H1 (cell line): Measurements from ENCODE around the gene EPS8L1. TPM values are rescaled to one million over a fixed set of nuclear protein-coding genes. Genes with fewer than 3 reads are reported as not detected.

Experiments used
- CTCF ChIA-PET: fragments of 300-600 bp; sonication (Branson Sonifier 250); formaldehyde crosslinking; loops from one replicate; lab custom pipeline; 2021; ENCODE audit not compliant: partially characterized antibody; lab: Charles Lee
- POLR2A ChIA-PET: fragments of 300-600 bp; sonication (Branson Sonifier 250); formaldehyde crosslinking; loops from one replicate; lab custom pipeline; 2021; ENCODE audit warnings: inconsistent platforms; ENCODE audit not compliant: partially characterized antibody; lab: Charles Lee
- DNase-seq, 2 experiments: peaks; one replicate each; pipeline versions ENCODE4 v3.0.0 to v3.0.0-alpha.2; 2010 to 2022; ENCODE audit warnings: low spot score in 2 of 2, low read depth in 1 of 2, mixed read lengths in 1 of 2
- FAIRE-seq: peaks from 2 replicates; lab custom pipeline; 2011; peaks lifted over from hg19 to GRCh38; lab: Jason Lieb, UNC
- H2AFZ ChIP-seq: 2 replicates; pipeline ENCODE4 v1.8.1; 2012; ENCODE audit warnings: low read length, inconsistent platforms
- H2AK5ac ChIP-seq: 2 replicates; pipeline ENCODE4 v1.6.1; 2013; ENCODE audit warnings: low read depth, low read length
- H2BK120ac ChIP-seq: replicated peaks from 2 replicates; pipeline ENCODE3; 2013; ENCODE audit warnings: low read depth, low read length, inconsistent platforms
- H2BK12ac ChIP-seq: 2 replicates; pipeline ENCODE4 v1.6.1; 2013; ENCODE audit warnings: low read depth, low read length
- H2BK15ac ChIP-seq: 2 replicates; pipeline ENCODE4 v1.6.1; 2013; ENCODE audit warnings: low read length
- H2BK20ac ChIP-seq: 2 replicates; pipeline ENCODE4 v1.6.1; 2013; ENCODE audit warnings: low read length
- H2BK5ac ChIP-seq: 2 replicates; pipeline ENCODE4 v1.6.1; 2013; ENCODE audit warnings: low read depth, low read length
- H3K14ac ChIP-seq: 2 replicates; pipeline ENCODE4 v1.6.1; 2013; ENCODE audit warnings: inconsistent platforms; ENCODE audit not compliant: insufficient read length
- H3K18ac ChIP-seq: 2 replicates; pipeline ENCODE4 v1.6.1; 2013; ENCODE audit warnings: low read length; ENCODE audit errors: extremely low read depth
- H3K23ac ChIP-seq: 2 replicates; pipeline ENCODE4 v1.6.1; 2013; ENCODE audit warnings: inconsistent platforms; ENCODE audit not compliant: insufficient read length
- H3K23me2 ChIP-seq: 2 replicates; pipeline ENCODE4 v1.6.1; 2013; ENCODE audit warnings: low read depth, low read length
- H3K27ac ChIP-seq: 2 replicates; pipeline ENCODE4 v1.6.1; 2011; ENCODE audit warnings: low read depth, low read length, inconsistent platforms
- H3K27me3 ChIP-seq, 4 experiments: replicated peaks in 1 of 4; 1 replicate in 1 of 4; 2 replicates in 3 of 4; pipeline versions ENCODE4 v1.6.1 to v1.8.1; 2011 to 2013; ENCODE audit warnings: low read length in 3 of 4, mild to moderate bottlenecking in 3 of 4, inconsistent platforms in 2 of 4, mixed read lengths in 2 of 4, moderate library complexity in 1 of 4; ENCODE audit not compliant: control insufficient read depth in 3 of 4, insufficient read depth in 3 of 4; ENCODE audit errors: extremely low read depth in 1 of 4
- H3K36me3 ChIP-seq, 4 experiments: 2 replicates each; pipeline versions ENCODE4 v1.6.1 to v1.8.1; 2011 to 2013; ENCODE audit warnings: mild to moderate bottlenecking in 4 of 4, low read length in 3 of 4, moderate library complexity in 2 of 4, control low read depth in 1 of 4, inconsistent platforms in 1 of 4; ENCODE audit not compliant: insufficient read depth in 4 of 4, control insufficient read depth in 2 of 4
- H3K4ac ChIP-seq: replicated peaks from 2 replicates; pipeline ENCODE3; 2013; ENCODE audit warnings: low read length, low read depth, mixed read lengths, inconsistent platforms; ENCODE audit not compliant: insufficient read length
- H3K4me1 ChIP-seq, 4 experiments: replicated peaks in 1 of 4; 1 replicate in 1 of 4; 2 replicates in 3 of 4; pipeline versions ENCODE4 v1.6.1 to v1.8.1; 2011 to 2013; ENCODE audit warnings: low read length in 3 of 4, inconsistent platforms in 2 of 4, mixed read lengths in 1 of 4; ENCODE audit not compliant: insufficient read depth in 4 of 4, control insufficient read depth in 3 of 4
- H3K4me2 ChIP-seq, 2 experiments: 2 replicates each; pipeline versions ENCODE4 v1.6.1 to v1.8.1; 2011 to 2013; ENCODE audit warnings: low read depth in 2 of 2, low read length in 2 of 2, control low read depth in 1 of 2, inconsistent platforms in 1 of 2, mild to moderate bottlenecking in 1 of 2; ENCODE audit not compliant: insufficient read depth in 1 of 2
- H3K4me3 ChIP-seq, 4 experiments: fragments of 200-600, 300-600 bp in 1 of 4; sonication (generic), shearing (Covaris generic), sonication (Bioruptor Twin) in 1 of 4; 2 replicates each; pipeline versions ENCODE4 v1.5.1 to v1.8.1; 2011 to 2016; ENCODE audit warnings: low read length in 4 of 4, low read depth in 3 of 4, control low read depth in 2 of 4, inconsistent platforms in 2 of 4, mild to moderate bottlenecking in 2 of 4, mixed read lengths in 1 of 4, moderate library complexity in 1 of 4; ENCODE audit not compliant: insufficient read depth in 2 of 4; ENCODE audit errors: extremely low read depth in 1 of 4
- H3K56ac ChIP-seq: replicated peaks from 2 replicates; pipeline ENCODE3; 2013; ENCODE audit warnings: low read depth, mild to moderate bottlenecking, mixed read lengths, low read length, inconsistent platforms; ENCODE audit not compliant: insufficient read length
- H3K79me1 ChIP-seq: 2 replicates; pipeline ENCODE4 v1.6.1; 2013; ENCODE audit warnings: low read depth, low read length, control low read depth
- H3K79me2 ChIP-seq, 2 experiments: 2 replicates each; pipeline versions ENCODE4 v1.6.1 to v1.8.1; 2012 to 2013; ENCODE audit warnings: low read length in 2 of 2, mild to moderate bottlenecking in 2 of 2, inconsistent platforms in 1 of 2; ENCODE audit not compliant: insufficient read depth in 2 of 2, control insufficient read depth in 1 of 2
- H3K9ac ChIP-seq, 4 experiments: replicated peaks in 1 of 4; 1 replicate in 1 of 4; 2 replicates in 3 of 4; pipeline versions ENCODE4 v1.6.1 to v1.8.1; 2011 to 2013; ENCODE audit warnings: low read depth in 3 of 4, low read length in 3 of 4, control low read depth in 2 of 4, mild to moderate bottlenecking in 2 of 4, moderate library complexity in 2 of 4, inconsistent platforms in 1 of 4; ENCODE audit errors: extremely low read depth in 1 of 4
- H3K9me3 ChIP-seq, 2 experiments: 2 replicates each; pipeline versions ENCODE4 v1.6.1 to v1.8.1; 2012 to 2013; ENCODE audit warnings: mild to moderate bottlenecking in 2 of 2, moderate library complexity in 2 of 2, control low read depth in 1 of 2, inconsistent platforms in 1 of 2, low read depth in 1 of 2, low read length in 1 of 2, mixed read lengths in 1 of 2; ENCODE audit not compliant: insufficient read depth in 2 of 2
- H4K20me1 ChIP-seq, 2 experiments: replicated peaks in 1 of 2; 2 replicates each; pipeline versions ENCODE3 to v1.8.1; 2011 to 2013; ENCODE audit warnings: inconsistent platforms in 2 of 2, low read length in 2 of 2, mild to moderate bottlenecking in 1 of 2; ENCODE audit not compliant: insufficient read depth in 2 of 2, control insufficient read depth in 1 of 2
- H4K5ac ChIP-seq: 2 replicates; pipeline ENCODE4 v1.6.1; 2013; ENCODE audit warnings: low read length, low read depth, mixed read lengths, inconsistent platforms; ENCODE audit not compliant: insufficient read length
- H4K8ac ChIP-seq: 2 replicates; pipeline ENCODE4 v1.8.0; 2013; ENCODE audit warnings: mild to moderate bottlenecking, moderate library complexity, low read length, inconsistent platforms; ENCODE audit not compliant: insufficient read depth; ENCODE audit errors: extremely low read depth
- H4K91ac ChIP-seq: replicated peaks from 2 replicates; pipeline ENCODE3; 2013; ENCODE audit warnings: low read length, mixed read lengths, inconsistent platforms; ENCODE audit not compliant: insufficient read length
- EP300 ChIP-seq, 2 experiments: IDR thresholded peaks; 1 replicate in 1 of 2; 2 replicates in 1 of 2; pipeline ENCODE4 v1.6.1; 2011 to 2012; ENCODE audit warnings: low read depth in 2 of 2, low read length in 2 of 2, mild to moderate bottlenecking in 2 of 2, borderline replicate concordance in 1 of 2, inconsistent platforms in 1 of 2, moderate library complexity in 1 of 2
- GABPA ChIP-seq: IDR thresholded peaks from 2 replicates; pipeline ENCODE4 v1.6.1; 2011; ENCODE audit warnings: mild to moderate bottlenecking, low read length, moderate library complexity, borderline replicate concordance; ENCODE audit not compliant: insufficient read depth
- JUN ChIP-seq: IDR thresholded peaks from 2 replicates; pipeline ENCODE4 v1.6.1; 2011; ENCODE audit warnings: low read depth, mild to moderate bottlenecking, improper control_type of control experiment, low read length
- SRF ChIP-seq: IDR thresholded peaks from 2 replicates; pipeline ENCODE4 v1.6.1; 2011; ENCODE audit warnings: mild to moderate bottlenecking, low read depth, low read length, moderate library complexity
- WGBS, 2 experiments: shearing (Covaris generic) in 1 of 2; methylation state at CpG; one replicate each; pipeline versions ENCODE4 v1.1.6 to v1.1.7; 2013 to 2015; ENCODE audit warnings: low lambda C conversion rate in 2 of 2, mixed read lengths in 2 of 2, inconsistent platforms in 1 of 2, low coverage in 1 of 2, missing lambda C conversion rate in 1 of 2; ENCODE audit not compliant: insufficient replicate concordance in 2 of 2, insufficient coverage in 1 of 2, insufficient read length in 1 of 2; ENCODE audit errors: extremely low coverage in 1 of 2, missing lambda C conversion rate in 1 of 2; 5-methylcytosine and 5-hydroxymethylcytosine counted together
- polyA plus RNA-seq, 7 experiments: library from polyadenylated mRNA; depleted of rRNA in 3 of 7; stranded (reverse) in 5 of 7; unstranded in 2 of 7; fragments of >200 nt in 5 of 7; fragments of 200-250 nt in 2 of 7; gene quantifications; 1 replicate in 5 of 7; 2 replicates in 1 of 7; 4 replicates in 1 of 7; pipeline versions ENCODE4 v1.2.1 to v1.2.3, GENCODE V29; 2011 to 2013; ENCODE audit warnings: missing spikeins in 2 of 7, mixed read lengths in 2 of 7
- total RNA-seq: library from RNA; stranded (reverse); fragmentation: NEBNext Ultra II Directional; extraction: Animal tissue kit (Norgen Biotek cat#: 25700); gene quantifications from 2 replicates; pipeline ENCODE4 v1.2.1, GENCODE V29; 2021
- TF ChIP-seq, protein P1 (sequence below): IDR thresholded peaks from 2 replicates; pipeline ENCODE4 v1.6.1; 2011; ENCODE audit warnings: low read length, improper control_type of control experiment

The EPS8L1 gene
- total and polyA plus RNA-seq, 2 of the 8 experiments (the other 6 are each of a cell fraction or from before 2014, with no cell fraction given): 19.8 to 30.2 TPM

DNA sequence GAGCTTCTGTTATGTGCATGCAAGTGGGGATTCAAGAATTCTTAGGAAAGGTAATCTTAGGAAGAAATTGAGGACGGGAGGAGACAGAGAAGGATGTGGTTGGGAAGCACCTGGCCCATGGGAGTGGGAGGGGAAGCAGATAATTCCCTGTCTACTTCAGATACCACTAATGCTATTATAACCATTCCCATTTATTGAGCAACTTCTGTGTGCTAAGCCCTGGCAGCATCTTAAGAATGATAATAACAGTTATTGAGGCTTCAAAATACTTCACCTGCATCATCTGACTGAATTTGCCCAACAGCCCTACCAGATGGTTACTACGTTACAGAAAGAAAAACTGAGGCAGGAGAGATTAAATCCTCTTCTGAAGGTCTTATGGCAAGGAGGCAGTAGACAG is 1.4 kb downstream of the EPS8L1 start:
- Histone ChIP-seq H3K4ac (no peak overlapping the region), H2BK12ac (no peak overlapping the region), H4K20me1 (peaks cover 0 to 4% of the 10 kb centered on the region in 2 experiments), H3K23me2 (peaks cover 14% of the 10 kb centered on the region), H4K8ac (no peak overlapping the region), H2BK20ac (no peak overlapping the region), H2BK5ac (no peak overlapping the region), H3K14ac (no peak overlapping the region), H3K23ac (no peak overlapping the region), H3K79me1 (no peaks in the 10 kb centered on the region), H2BK15ac (no peak overlapping the region), H2BK120ac (no peak overlapping the region), H3K79me2 (no peaks in the 10 kb centered on the region), H3K36me3 (no peaks in the 10 kb centered on the region), H2AK5ac (no peak overlapping the region), H3K18ac (no peak overlapping the region), H3K9me3 (no peaks in the 10 kb centered on the region), H2AFZ (no peak overlapping the region), H3K4me3 (no peak overlapping the region), H3K56ac (no peak overlapping the region), H3K27me3 (peaks cover 4 to 25% (median 20%) of the 10 kb centered on the region in 4 experiments), H3K4me1 (peaks cover 0 to 15% (median 11%) of the 10 kb centered on the region in 4 experiments; a peak in 6 of 7 replicates), H3K27ac (no peak overlapping the region), H3K9ac (no peak overlapping the region), H3K4me2 (peak overlapping the region in 1 of 2 experiments; percentile 55; a peak in 1 of 4 replicates), H4K91ac (no peak overlapping the region), H4K5ac (no peak overlapping the region)
- no peak for TF ChIP-seq SRF
- no peak for TF ChIP-seq GABPA
- TF ChIP-seq, protein P1, sequence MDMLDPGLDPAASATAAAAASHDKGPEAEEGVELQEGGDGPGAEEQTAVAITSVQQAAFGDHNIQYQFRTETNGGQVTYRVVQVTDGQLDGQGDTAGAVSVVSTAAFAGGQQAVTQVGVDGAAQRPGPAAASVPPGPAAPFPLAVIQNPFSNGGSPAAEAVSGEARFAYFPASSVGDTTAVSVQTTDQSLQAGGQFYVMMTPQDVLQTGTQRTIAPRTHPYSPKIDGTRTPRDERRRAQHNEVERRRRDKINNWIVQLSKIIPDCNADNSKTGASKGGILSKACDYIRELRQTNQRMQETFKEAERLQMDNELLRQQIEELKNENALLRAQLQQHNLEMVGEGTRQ: no peak
- TF ChIP-seq EP300 (IDR thresholded peaks at IDR 0.05; ENCODE audit: borderline replicate concordance in 1 of 2, low read depth in 2 of 2, low read length in 2 of 2): no peak
- no peak for TF ChIP-seq JUN
- 94% methylated on average over 2 of the region's 2 CpGs; no CpG with 5 or more reads in 1 of the 2 experiments for WGBS, 2 experiments
- DNase-seq: no peak
- no peak for FAIRE-seq
- POLR2A ChIA-PET: interaction anchor here (0.7 to 1.4 kb wide), 3 partner anchors 16 to 527 kb away, joined by 3 read pairs; no protein-coding TSS in a partner anchor
- CTCF ChIA-PET: interaction anchor here (0.6 to 1.2 kb wide), 5 partner anchors 9 to 70 kb away, joined by 3 read pairs; no protein-coding TSS in a partner anchor
